Tibial nerve (tissue), 4 donors: Measurements from ENCODE around the gene BBC3.

Source experiments
- EP300 ChIP-seq, 2 donors: sonication (generic); formaldehyde crosslinking; IDR thresholded peaks; one replicate each; pipeline ENCODE4 v1.6.1; 2017; ENCODE audit warnings: antibody characterized with exemption in 2 of 2, mild to moderate bottlenecking in 1 of 2
- TF ChIP-seq, protein P1 (sequence below), 5 experiments: fragments of 200-600 bp in 3 of 5; fragments of 450-650 bp in 2 of 5; sonication (generic) in 3 of 5; IDR thresholded peaks; one replicate each; pipeline ENCODE4 v1.5.1; 2016 to 2019; ENCODE audit warnings: antibody characterized with exemption in 5 of 5, mild to moderate bottlenecking in 3 of 5, moderate library complexity in 2 of 5

DNA sequence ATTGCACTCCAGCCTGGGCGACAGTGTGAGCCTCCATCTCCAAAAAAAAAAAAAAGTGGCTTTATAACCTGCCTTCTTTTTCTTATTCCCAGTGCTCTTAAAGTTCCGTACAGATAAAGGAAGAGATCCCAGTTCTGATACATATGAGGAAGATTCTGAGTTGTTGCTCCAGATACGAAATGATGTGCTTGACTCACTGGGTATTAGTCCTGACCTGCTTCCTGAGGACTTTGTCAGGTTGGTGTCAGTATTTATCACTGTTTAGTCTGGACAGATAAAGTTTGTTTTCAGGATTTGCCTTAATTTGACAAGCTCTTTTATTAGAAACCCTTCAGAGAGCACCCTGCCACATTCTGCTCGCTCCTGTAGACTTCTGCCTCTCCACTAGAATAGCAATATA is 33.9 kb downstream of the BBC3 start:
- TF ChIP-seq, protein P1, sequence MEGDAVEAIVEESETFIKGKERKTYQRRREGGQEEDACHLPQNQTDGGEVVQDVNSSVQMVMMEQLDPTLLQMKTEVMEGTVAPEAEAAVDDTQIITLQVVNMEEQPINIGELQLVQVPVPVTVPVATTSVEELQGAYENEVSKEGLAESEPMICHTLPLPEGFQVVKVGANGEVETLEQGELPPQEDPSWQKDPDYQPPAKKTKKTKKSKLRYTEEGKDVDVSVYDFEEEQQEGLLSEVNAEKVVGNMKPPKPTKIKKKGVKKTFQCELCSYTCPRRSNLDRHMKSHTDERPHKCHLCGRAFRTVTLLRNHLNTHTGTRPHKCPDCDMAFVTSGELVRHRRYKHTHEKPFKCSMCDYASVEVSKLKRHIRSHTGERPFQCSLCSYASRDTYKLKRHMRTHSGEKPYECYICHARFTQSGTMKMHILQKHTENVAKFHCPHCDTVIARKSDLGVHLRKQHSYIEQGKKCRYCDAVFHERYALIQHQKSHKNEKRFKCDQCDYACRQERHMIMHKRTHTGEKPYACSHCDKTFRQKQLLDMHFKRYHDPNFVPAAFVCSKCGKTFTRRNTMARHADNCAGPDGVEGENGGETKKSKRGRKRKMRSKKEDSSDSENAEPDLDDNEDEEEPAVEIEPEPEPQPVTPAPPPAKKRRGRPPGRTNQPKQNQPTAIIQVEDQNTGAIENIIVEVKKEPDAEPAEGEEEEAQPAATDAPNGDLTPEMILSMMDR (IDR thresholded peaks at IDR 0.05) = no peak
- no peak for TF ChIP-seq EP300 (IDR thresholded peaks at IDR 0.05)
